ENCODE results near the gene TMEM187.
A peak's percentile ranks its signal among the peaks of the same experiment; 100 is the strongest.

TMEM187 gene, protein sequence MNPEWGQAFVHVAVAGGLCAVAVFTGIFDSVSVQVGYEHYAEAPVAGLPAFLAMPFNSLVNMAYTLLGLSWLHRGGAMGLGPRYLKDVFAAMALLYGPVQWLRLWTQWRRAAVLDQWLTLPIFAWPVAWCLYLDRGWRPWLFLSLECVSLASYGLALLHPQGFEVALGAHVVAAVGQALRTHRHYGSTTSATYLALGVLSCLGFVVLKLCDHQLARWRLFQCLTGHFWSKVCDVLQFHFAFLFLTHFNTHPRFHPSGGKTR

GRCh38 chrX:153972368-153973126 lies at the start of gene TMEM187:
TMEM187 (plus strand) TSS chrX:153972754; CDS start chrX:153982063, 9,309 bp downstream.
- no peak for FAIRE-seq

GRCh38 chrX:153922932-153923857 lies 49.4 kb upstream of the TMEM187 start:
- FAIRE-seq = no peak

DNA sequence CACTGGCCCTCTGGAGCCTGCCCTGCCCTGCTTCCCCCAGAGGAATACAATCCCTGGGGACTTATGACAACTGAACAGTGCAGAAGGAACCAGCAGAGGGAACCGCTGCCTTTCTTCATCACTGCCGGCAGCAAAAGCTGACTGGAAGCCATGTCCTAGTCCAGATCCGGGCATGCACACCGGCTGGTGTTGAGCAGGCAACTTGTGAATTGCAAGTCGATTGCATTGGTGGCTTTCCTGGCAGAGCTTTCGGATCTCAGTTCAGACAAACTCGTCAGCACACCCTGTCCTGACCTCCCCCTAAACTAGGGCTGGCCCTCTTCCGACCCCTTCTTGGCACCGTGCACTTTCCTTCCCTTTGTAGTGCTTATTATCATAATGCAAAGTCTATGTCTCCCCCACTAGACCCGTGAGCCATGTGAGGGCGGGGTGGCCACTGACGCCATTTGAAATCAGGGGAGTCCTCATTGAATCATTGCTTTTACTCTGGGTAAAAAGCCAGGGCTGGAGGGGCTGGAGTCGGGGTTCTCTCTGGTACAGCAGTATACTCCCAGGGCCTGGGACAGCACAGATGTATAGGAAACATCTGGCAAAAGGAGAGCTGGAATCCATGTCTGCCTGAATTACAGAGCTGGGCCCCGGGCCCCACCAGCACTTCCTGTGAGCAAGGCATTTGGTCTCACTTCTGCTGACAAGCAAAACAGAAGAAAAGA lies 48.2 kb upstream of the TMEM187 start:
- no peak for FAIRE-seq

DNA sequence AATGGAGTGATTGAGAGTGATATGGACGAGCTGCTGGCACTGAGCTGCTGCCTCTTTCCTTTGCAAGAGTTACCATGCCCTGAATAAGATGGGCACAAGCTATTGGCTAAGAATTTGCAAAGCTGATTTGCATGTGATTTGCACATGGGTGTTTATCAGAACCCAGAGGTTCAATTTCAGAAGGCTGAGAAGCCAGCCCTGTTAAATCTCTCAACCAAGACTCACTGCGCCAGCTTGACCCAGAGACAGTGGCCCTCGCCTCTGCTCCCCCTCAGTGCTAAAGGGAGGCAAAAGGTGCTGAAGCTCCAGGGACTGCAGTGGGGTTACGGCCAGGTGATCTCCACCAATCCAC lies 47.2 kb upstream of the TMEM187 start:
- no peak for FAIRE-seq

DNA sequence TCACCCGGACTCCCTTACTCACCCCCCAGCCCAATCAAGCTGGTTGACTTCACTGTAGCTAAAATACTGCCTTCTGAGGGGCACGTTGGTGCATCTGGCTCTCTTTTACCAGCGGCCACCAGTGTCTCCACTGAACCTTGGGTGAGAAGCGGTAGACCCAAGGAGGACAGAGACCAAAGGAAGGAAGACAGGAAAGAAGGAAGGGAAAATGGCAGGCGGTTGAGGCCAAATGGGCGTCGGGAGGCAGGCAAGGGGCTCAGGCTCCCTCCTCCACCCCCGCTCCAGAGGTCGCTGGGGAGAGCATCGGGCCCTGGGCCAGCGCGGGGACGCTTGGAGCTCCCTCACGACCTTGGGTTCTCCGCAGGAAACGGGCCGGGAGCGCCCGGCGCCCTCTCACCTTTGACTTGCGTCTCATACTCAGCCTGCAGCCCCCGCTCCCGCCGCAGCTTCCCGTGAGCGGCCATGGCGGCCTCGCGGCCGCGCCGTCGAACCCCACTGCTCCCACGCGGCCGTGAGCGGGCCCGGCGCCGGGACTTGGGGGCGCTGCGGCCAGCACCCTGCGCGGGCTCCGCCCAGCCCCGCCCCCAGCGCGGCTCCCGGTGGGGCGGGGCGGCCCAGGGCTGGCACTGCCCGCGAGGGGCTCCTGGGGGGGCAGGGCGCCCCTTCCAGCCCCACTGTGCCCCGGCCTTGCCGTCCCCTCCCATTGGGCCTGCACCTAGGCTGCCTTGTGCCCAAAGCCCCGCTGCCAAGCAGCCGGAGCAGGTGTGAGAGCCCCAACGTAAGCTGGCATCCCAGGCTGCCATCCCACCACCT lies 46.6 kb upstream of the TMEM187 start, which contains the start of gene ARHGAP4:
Gene ARHGAP4, minus strand, starts transcription at position 526 of the 813 bp plus-strand sequence. Its CDS starts 62 bp downstream, at position 464.
- FAIRE-seq = no peak

- FAIRE-seq = no peak
Measured at GRCh38 chrX:153926552-153926857, 46.0 kb upstream of the TMEM187 start.

DNA sequence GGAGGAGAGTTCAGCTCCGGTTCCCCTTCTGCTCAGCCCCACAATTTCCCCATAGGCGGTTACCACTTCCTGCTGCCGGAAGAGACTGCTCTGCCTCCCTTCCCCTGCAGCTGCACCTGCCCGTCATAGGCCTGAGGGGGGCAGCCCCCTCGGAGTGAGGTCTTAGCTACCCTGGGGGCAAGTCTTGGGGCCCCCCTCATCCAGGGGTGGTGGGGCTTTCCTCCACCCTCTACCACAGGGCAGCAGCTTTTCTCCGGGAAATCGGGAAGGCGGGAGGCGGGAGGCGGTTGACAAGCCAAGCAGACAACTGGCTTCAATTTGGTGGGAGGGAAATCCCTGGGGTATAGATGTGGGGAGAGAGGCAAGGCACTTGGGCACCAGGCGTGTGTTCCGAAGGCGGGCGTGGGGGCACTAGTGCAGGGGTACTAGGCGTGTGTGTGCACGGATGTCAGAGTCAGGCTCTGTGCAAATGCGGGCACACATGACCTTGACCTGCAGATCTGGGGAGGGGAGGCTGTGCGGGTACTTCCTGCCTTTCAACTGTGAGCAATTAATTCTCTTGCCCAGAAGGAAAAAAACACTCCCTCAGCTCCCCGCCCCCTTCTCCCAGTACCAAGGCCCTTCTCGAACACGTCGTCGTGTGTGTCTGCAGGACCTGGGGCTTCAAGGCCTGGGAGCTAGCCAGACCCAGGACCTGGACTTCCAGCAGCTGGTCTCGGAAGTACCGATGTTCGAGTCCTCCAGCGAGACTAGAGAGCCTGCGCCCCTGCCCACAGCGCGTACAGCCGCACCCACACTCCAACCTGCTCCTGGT lies 45.5 kb upstream of the TMEM187 start:
- FAIRE-seq = no peak

DNA sequence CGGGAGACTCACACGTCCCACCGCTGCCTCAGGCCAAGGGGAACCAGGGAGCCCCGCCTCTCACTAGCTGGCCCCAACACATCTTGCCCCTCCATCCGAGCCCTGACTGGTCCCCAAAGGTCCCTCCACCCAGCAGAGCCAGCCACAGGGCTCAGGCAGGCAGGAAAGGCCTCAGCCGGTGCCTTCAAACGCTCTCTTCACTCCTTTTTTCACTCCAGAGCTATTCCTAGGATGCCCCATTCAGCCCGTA lies 45.0 kb upstream of the TMEM187 start:
- FAIRE-seq = no peak

- peak; percentile 64 for FAIRE-seq
Measured at GRCh38 chrX:153927922-153928760, 44.4 kb upstream of the TMEM187 start.

GRCh38 chrX:153928846-153929245 lies 43.7 kb upstream of the TMEM187 start:
- FAIRE-seq = no peak

DNA sequence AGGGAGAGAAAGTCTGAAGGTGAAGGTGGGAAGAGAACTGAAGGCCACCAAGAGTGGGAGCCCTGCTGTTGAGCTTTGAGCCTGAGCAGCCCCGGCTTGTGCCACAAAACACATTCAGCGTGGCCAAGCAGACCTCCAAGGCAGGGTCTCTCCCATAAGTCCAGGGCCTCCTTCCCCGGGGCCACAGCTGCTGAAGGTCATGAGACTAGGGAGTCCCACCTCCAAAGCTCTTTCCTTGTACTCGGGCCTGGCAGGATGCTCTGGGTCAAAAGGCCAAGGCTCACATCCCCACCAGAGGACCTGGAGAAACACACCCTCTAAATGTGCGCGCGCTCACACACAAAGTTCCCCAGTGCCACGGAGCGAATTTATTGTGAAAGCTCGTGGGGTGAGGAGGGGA lies 43.0 kb upstream of the TMEM187 start:
- FAIRE-seq = no peak

GRCh38 chrX:153930011-153930910 lies 42.3 kb upstream of the TMEM187 start:
- no peak for FAIRE-seq

- FAIRE-seq = no peak
Measured at GRCh38 chrX:153931151-153931550, 41.4 kb upstream of the TMEM187 start.

GRCh38 chrX:153931748-153932147 lies 40.8 kb upstream of the TMEM187 start:
- FAIRE-seq = no peak

DNA sequence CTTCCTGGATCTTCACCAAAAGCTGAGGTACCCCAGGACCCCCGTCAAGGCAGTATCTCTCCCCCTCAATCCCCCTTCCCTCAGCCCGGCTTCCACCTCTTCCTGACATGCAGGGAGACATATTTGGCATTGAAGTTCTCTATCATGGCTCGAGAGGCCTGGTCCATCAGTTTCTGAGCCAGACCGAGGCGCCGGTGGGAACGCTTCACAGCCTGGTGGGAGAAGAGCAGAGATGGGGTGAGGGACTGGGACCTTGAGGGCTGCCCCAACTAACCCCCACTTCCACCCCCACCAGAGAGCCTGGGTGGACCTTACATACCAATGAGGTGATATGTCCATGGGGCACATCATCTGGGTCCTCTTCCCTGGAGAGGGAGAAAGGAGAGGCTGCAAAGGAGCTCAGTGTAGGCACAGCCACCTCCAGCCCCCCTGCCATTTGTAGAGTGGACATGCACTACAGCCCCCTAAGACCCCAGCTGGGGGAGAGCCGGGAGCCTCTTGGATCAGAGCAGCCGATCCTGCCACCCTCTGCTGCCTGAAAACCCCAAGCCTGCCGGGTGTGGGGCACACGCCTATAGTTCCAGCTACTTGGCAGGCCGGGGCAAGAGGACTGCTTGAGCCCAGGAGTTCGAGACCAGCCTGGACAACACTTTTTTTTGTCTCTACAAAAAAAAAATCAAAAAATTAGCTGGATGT lies 40.2 kb upstream of the TMEM187 start:
- FAIRE-seq = no peak

- FAIRE-seq = no peak
Measured at GRCh38 chrX:153933748-153934147, 38.8 kb upstream of the TMEM187 start.

GRCh38 chrX:153934148-153934761 lies 38.3 kb upstream of the TMEM187 start:
- FAIRE-seq = no peak

GRCh38 chrX:153934762-153935325 lies 37.7 kb upstream of the TMEM187 start, which contains the start of gene NAA10:
NAA10 (minus strand) TSS chrX:153935037; CDS start chrX:153934904, 133 bp downstream.
- no peak for FAIRE-seq

Data from islet of Langerhans (tissue), 1 donor.